Uterus (tissue), 2 donors: ENCODE measurements around the gene TMEM39A.

Experiments used
- CTCF ChIP-seq, 4 experiments: fragments of 200-600 bp in 2 of 4; fragments of 450-650 bp in 2 of 4; sonication (generic) in 2 of 4; IDR thresholded peaks; one replicate each; pipeline ENCODE4 v1.5.1; 2016 to 2019; ENCODE audit warnings: antibody characterized with exemption in 4 of 4, mild to moderate bottlenecking in 2 of 4, moderate library complexity in 1 of 4
- POLR2A ChIP-seq, 2 donors: fragments of 450-650 bp; IDR thresholded peaks; one replicate each; pipeline ENCODE4 v1.6.1; 2016; ENCODE audit warnings: antibody characterized with exemption in 2 of 2, mild to moderate bottlenecking in 1 of 2, moderate library complexity in 1 of 2

GRCh38 chr3:119400466-119400865 lies 62.9 kb downstream of the TMEM39A start:
- TF ChIP-seq CTCF (IDR thresholded peaks at IDR 0.05) (no peak), POLR2A (IDR thresholded peaks at IDR 0.05) (no peak)
